H1 (cell line): ENCODE measurements around the gene MMD. TPM values are rescaled to one million over a fixed set of nuclear protein-coding genes. Genes with fewer than 3 reads are reported as not detected.

Source experiments
- CTCF ChIA-PET: fragments of 300-600 bp; sonication (Branson Sonifier 250); formaldehyde crosslinking; loops from one replicate; lab custom pipeline; 2021; ENCODE audit not compliant: partially characterized antibody; lab: Charles Lee
- POLR2A ChIA-PET: fragments of 300-600 bp; sonication (Branson Sonifier 250); formaldehyde crosslinking; loops from one replicate; lab custom pipeline; 2021; ENCODE audit warnings: inconsistent platforms; ENCODE audit not compliant: partially characterized antibody; lab: Charles Lee
- DNase-seq, 2 experiments: peaks; one replicate each; pipeline versions ENCODE4 v3.0.0 to v3.0.0-alpha.2; 2010 to 2022; ENCODE audit warnings: low spot score in 2 of 2, low read depth in 1 of 2, mixed read lengths in 1 of 2
- FAIRE-seq: peaks from 2 replicates; lab custom pipeline; 2011; peaks lifted over from hg19 to GRCh38; lab: Jason Lieb, UNC
- H2AFZ ChIP-seq: 2 replicates; pipeline ENCODE4 v1.8.1; 2012; ENCODE audit warnings: low read length, inconsistent platforms
- H2AK5ac ChIP-seq: 2 replicates; pipeline ENCODE4 v1.6.1; 2013; ENCODE audit warnings: low read depth, low read length
- H2BK120ac ChIP-seq: replicated peaks from 2 replicates; pipeline ENCODE3; 2013; ENCODE audit warnings: low read depth, low read length, inconsistent platforms
- H2BK12ac ChIP-seq: 2 replicates; pipeline ENCODE4 v1.6.1; 2013; ENCODE audit warnings: low read depth, low read length
- H2BK15ac ChIP-seq: 2 replicates; pipeline ENCODE4 v1.6.1; 2013; ENCODE audit warnings: low read length
- H2BK20ac ChIP-seq: 2 replicates; pipeline ENCODE4 v1.6.1; 2013; ENCODE audit warnings: low read length
- H2BK5ac ChIP-seq: 2 replicates; pipeline ENCODE4 v1.6.1; 2013; ENCODE audit warnings: low read depth, low read length
- H3K14ac ChIP-seq: 2 replicates; pipeline ENCODE4 v1.6.1; 2013; ENCODE audit warnings: inconsistent platforms; ENCODE audit not compliant: insufficient read length
- H3K18ac ChIP-seq: 2 replicates; pipeline ENCODE4 v1.6.1; 2013; ENCODE audit warnings: low read length; ENCODE audit errors: extremely low read depth
- H3K23ac ChIP-seq: 2 replicates; pipeline ENCODE4 v1.6.1; 2013; ENCODE audit warnings: inconsistent platforms; ENCODE audit not compliant: insufficient read length
- H3K23me2 ChIP-seq: 2 replicates; pipeline ENCODE4 v1.6.1; 2013; ENCODE audit warnings: low read depth, low read length
- H3K27ac ChIP-seq: 2 replicates; pipeline ENCODE4 v1.6.1; 2011; ENCODE audit warnings: low read depth, low read length, inconsistent platforms
- H3K27me3 ChIP-seq, 4 experiments: replicated peaks in 1 of 4; 1 replicate in 1 of 4; 2 replicates in 3 of 4; pipeline versions ENCODE4 v1.6.1 to v1.8.1; 2011 to 2013; ENCODE audit warnings: low read length in 3 of 4, mild to moderate bottlenecking in 3 of 4, inconsistent platforms in 2 of 4, mixed read lengths in 2 of 4, moderate library complexity in 1 of 4; ENCODE audit not compliant: control insufficient read depth in 3 of 4, insufficient read depth in 3 of 4; ENCODE audit errors: extremely low read depth in 1 of 4
- H3K36me3 ChIP-seq, 4 experiments: 2 replicates each; pipeline versions ENCODE4 v1.6.1 to v1.8.1; 2011 to 2013; ENCODE audit warnings: mild to moderate bottlenecking in 4 of 4, low read length in 3 of 4, moderate library complexity in 2 of 4, control low read depth in 1 of 4, inconsistent platforms in 1 of 4; ENCODE audit not compliant: insufficient read depth in 4 of 4, control insufficient read depth in 2 of 4
- H3K4ac ChIP-seq: replicated peaks from 2 replicates; pipeline ENCODE3; 2013; ENCODE audit warnings: low read length, low read depth, mixed read lengths, inconsistent platforms; ENCODE audit not compliant: insufficient read length
- H3K4me1 ChIP-seq, 4 experiments: replicated peaks in 1 of 4; 1 replicate in 1 of 4; 2 replicates in 3 of 4; pipeline versions ENCODE4 v1.6.1 to v1.8.1; 2011 to 2013; ENCODE audit warnings: low read length in 3 of 4, inconsistent platforms in 2 of 4, mixed read lengths in 1 of 4; ENCODE audit not compliant: insufficient read depth in 4 of 4, control insufficient read depth in 3 of 4
- H3K4me2 ChIP-seq, 2 experiments: 2 replicates each; pipeline versions ENCODE4 v1.6.1 to v1.8.1; 2011 to 2013; ENCODE audit warnings: low read depth in 2 of 2, low read length in 2 of 2, control low read depth in 1 of 2, inconsistent platforms in 1 of 2, mild to moderate bottlenecking in 1 of 2; ENCODE audit not compliant: insufficient read depth in 1 of 2
- H3K4me3 ChIP-seq, 4 experiments: fragments of 200-600, 300-600 bp in 1 of 4; sonication (generic), shearing (Covaris generic), sonication (Bioruptor Twin) in 1 of 4; 2 replicates each; pipeline versions ENCODE4 v1.5.1 to v1.8.1; 2011 to 2016; ENCODE audit warnings: low read length in 4 of 4, low read depth in 3 of 4, control low read depth in 2 of 4, inconsistent platforms in 2 of 4, mild to moderate bottlenecking in 2 of 4, mixed read lengths in 1 of 4, moderate library complexity in 1 of 4; ENCODE audit not compliant: insufficient read depth in 2 of 4; ENCODE audit errors: extremely low read depth in 1 of 4
- H3K56ac ChIP-seq: replicated peaks from 2 replicates; pipeline ENCODE3; 2013; ENCODE audit warnings: low read depth, mild to moderate bottlenecking, mixed read lengths, low read length, inconsistent platforms; ENCODE audit not compliant: insufficient read length
- H3K79me1 ChIP-seq: 2 replicates; pipeline ENCODE4 v1.6.1; 2013; ENCODE audit warnings: low read depth, low read length, control low read depth
- H3K79me2 ChIP-seq, 2 experiments: 2 replicates each; pipeline versions ENCODE4 v1.6.1 to v1.8.1; 2012 to 2013; ENCODE audit warnings: low read length in 2 of 2, mild to moderate bottlenecking in 2 of 2, inconsistent platforms in 1 of 2; ENCODE audit not compliant: insufficient read depth in 2 of 2, control insufficient read depth in 1 of 2
- H3K9ac ChIP-seq, 4 experiments: replicated peaks in 1 of 4; 1 replicate in 1 of 4; 2 replicates in 3 of 4; pipeline versions ENCODE4 v1.6.1 to v1.8.1; 2011 to 2013; ENCODE audit warnings: low read depth in 3 of 4, low read length in 3 of 4, control low read depth in 2 of 4, mild to moderate bottlenecking in 2 of 4, moderate library complexity in 2 of 4, inconsistent platforms in 1 of 4; ENCODE audit errors: extremely low read depth in 1 of 4
- H3K9me3 ChIP-seq, 2 experiments: 2 replicates each; pipeline versions ENCODE4 v1.6.1 to v1.8.1; 2012 to 2013; ENCODE audit warnings: mild to moderate bottlenecking in 2 of 2, moderate library complexity in 2 of 2, control low read depth in 1 of 2, inconsistent platforms in 1 of 2, low read depth in 1 of 2, low read length in 1 of 2, mixed read lengths in 1 of 2; ENCODE audit not compliant: insufficient read depth in 2 of 2
- H4K20me1 ChIP-seq, 2 experiments: replicated peaks in 1 of 2; 2 replicates each; pipeline versions ENCODE3 to v1.8.1; 2011 to 2013; ENCODE audit warnings: inconsistent platforms in 2 of 2, low read length in 2 of 2, mild to moderate bottlenecking in 1 of 2; ENCODE audit not compliant: insufficient read depth in 2 of 2, control insufficient read depth in 1 of 2
- H4K5ac ChIP-seq: 2 replicates; pipeline ENCODE4 v1.6.1; 2013; ENCODE audit warnings: low read length, low read depth, mixed read lengths, inconsistent platforms; ENCODE audit not compliant: insufficient read length
- H4K8ac ChIP-seq: 2 replicates; pipeline ENCODE4 v1.8.0; 2013; ENCODE audit warnings: mild to moderate bottlenecking, moderate library complexity, low read length, inconsistent platforms; ENCODE audit not compliant: insufficient read depth; ENCODE audit errors: extremely low read depth
- H4K91ac ChIP-seq: replicated peaks from 2 replicates; pipeline ENCODE3; 2013; ENCODE audit warnings: low read length, mixed read lengths, inconsistent platforms; ENCODE audit not compliant: insufficient read length
- WGBS, 2 experiments: shearing (Covaris generic) in 1 of 2; methylation state at CpG; one replicate each; pipeline versions ENCODE4 v1.1.6 to v1.1.7; 2013 to 2015; ENCODE audit warnings: low lambda C conversion rate in 2 of 2, mixed read lengths in 2 of 2, inconsistent platforms in 1 of 2, low coverage in 1 of 2, missing lambda C conversion rate in 1 of 2; ENCODE audit not compliant: insufficient replicate concordance in 2 of 2, insufficient coverage in 1 of 2, insufficient read length in 1 of 2; ENCODE audit errors: extremely low coverage in 1 of 2, missing lambda C conversion rate in 1 of 2; 5-methylcytosine and 5-hydroxymethylcytosine counted together
- polyA plus RNA-seq, 7 experiments: library from polyadenylated mRNA; depleted of rRNA in 3 of 7; stranded (reverse) in 5 of 7; unstranded in 2 of 7; fragments of >200 nt in 5 of 7; fragments of 200-250 nt in 2 of 7; gene quantifications; 1 replicate in 5 of 7; 2 replicates in 1 of 7; 4 replicates in 1 of 7; pipeline versions ENCODE4 v1.2.1 to v1.2.3, GENCODE V29; 2011 to 2013; ENCODE audit warnings: missing spikeins in 2 of 7, mixed read lengths in 2 of 7
- total RNA-seq: library from RNA; stranded (reverse); fragmentation: NEBNext Ultra II Directional; extraction: Animal tissue kit (Norgen Biotek cat#: 25700); gene quantifications from 2 replicates; pipeline ENCODE4 v1.2.1, GENCODE V29; 2021

MMD gene
- total and polyA plus RNA-seq, 2 of the 8 experiments (the other 6 are each of a cell fraction or from before 2014, with no cell fraction given), result 28.2 to 37.8 TPM

- Histone ChIP-seq H2AFZ (no peak overlapping the region), H3K27me3 (no peaks in the 10 kb centered on the region), H2BK5ac (no peak overlapping the region), H2BK20ac (no peak overlapping the region), H3K56ac (no peak overlapping the region), H3K36me3 (peaks cover 2 to 53% (median 19%) of the 10 kb centered on the region in 4 experiments), H3K14ac (no peak overlapping the region), H4K20me1 (no peaks in the 10 kb centered on the region), H3K79me2 (no peaks in the 10 kb centered on the region), H3K23ac (no peak overlapping the region), H3K9ac (no peak overlapping the region), H3K9me3 (no peaks in the 10 kb centered on the region), H3K79me1 (no peaks in the 10 kb centered on the region), H4K91ac (no peak overlapping the region), H4K8ac (no peak overlapping the region), H3K23me2 (no peaks in the 10 kb centered on the region), H2AK5ac (no peak overlapping the region), H4K5ac (no peak overlapping the region), H3K4me2 (no peak overlapping the region), H2BK12ac (no peak overlapping the region), H2BK120ac (no peak overlapping the region), H3K4me3 (no peak overlapping the region), H3K4ac (no peak overlapping the region), H3K27ac (no peak overlapping the region), H2BK15ac (no peak overlapping the region), H3K18ac (no peak overlapping the region), H3K4me1 (no peaks in the 10 kb centered on the region)
- POLR2A ChIA-PET, result interaction anchor here (0.6 kb wide), 1 partner anchor 16 kb away, joined by 3 read pairs; no protein-coding TSS in a partner anchor
- CTCF ChIA-PET, result interaction anchor here (0.8 to 1.4 kb wide), 7 partner anchors 9 to 116 kb away, joined by 3 to 5 read pairs (median 3); no protein-coding TSS in a partner anchor
- DNase-seq (no peak), FAIRE-seq (no peak)
- 91% methylated on average over 5 of the region's 5 CpGs; no CpG with 5 or more reads in 1 of the 2 experiments for WGBS, 2 experiments
Measured at GRCh38 chr17:55398689-55399088, 22.9 kb downstream of the MMD start.
